ENCODE measurements around the gene APOL2.

DNA sequence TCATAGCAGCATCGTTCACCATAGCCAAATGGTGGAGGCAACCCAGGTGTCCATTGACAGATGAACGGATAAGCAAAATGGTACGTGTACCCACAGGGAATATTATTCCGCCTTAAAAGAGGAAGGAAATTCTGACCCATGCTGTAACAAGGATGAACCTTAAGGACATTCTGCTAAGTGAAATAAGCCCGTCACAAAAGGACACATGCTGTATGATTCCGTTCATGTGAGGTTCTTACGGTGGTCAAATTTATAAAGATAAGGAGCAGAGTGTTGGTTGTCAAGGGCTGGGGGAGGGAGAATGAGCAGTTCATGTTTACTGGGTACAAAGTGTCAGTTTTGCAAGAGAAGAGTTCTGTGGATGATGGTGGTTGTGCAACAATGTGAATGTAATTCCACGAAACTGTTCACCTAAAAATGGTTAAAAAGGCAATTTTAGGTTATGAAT, 39.9 kb upstream of the APOL2 start:
- TF ChIP-seq, protein P1, sequence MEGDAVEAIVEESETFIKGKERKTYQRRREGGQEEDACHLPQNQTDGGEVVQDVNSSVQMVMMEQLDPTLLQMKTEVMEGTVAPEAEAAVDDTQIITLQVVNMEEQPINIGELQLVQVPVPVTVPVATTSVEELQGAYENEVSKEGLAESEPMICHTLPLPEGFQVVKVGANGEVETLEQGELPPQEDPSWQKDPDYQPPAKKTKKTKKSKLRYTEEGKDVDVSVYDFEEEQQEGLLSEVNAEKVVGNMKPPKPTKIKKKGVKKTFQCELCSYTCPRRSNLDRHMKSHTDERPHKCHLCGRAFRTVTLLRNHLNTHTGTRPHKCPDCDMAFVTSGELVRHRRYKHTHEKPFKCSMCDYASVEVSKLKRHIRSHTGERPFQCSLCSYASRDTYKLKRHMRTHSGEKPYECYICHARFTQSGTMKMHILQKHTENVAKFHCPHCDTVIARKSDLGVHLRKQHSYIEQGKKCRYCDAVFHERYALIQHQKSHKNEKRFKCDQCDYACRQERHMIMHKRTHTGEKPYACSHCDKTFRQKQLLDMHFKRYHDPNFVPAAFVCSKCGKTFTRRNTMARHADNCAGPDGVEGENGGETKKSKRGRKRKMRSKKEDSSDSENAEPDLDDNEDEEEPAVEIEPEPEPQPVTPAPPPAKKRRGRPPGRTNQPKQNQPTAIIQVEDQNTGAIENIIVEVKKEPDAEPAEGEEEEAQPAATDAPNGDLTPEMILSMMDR (IDR thresholded peaks at IDR 0.05; ENCODE audit: low read length) = no peak
- TF ChIP-seq EZH2phosphoT487 (IDR thresholded peaks at IDR 0.05; ENCODE audit: low read length) = no peak
